Measurements from ENCODE around the gene CTIF.

Gene CTIF

DNA sequence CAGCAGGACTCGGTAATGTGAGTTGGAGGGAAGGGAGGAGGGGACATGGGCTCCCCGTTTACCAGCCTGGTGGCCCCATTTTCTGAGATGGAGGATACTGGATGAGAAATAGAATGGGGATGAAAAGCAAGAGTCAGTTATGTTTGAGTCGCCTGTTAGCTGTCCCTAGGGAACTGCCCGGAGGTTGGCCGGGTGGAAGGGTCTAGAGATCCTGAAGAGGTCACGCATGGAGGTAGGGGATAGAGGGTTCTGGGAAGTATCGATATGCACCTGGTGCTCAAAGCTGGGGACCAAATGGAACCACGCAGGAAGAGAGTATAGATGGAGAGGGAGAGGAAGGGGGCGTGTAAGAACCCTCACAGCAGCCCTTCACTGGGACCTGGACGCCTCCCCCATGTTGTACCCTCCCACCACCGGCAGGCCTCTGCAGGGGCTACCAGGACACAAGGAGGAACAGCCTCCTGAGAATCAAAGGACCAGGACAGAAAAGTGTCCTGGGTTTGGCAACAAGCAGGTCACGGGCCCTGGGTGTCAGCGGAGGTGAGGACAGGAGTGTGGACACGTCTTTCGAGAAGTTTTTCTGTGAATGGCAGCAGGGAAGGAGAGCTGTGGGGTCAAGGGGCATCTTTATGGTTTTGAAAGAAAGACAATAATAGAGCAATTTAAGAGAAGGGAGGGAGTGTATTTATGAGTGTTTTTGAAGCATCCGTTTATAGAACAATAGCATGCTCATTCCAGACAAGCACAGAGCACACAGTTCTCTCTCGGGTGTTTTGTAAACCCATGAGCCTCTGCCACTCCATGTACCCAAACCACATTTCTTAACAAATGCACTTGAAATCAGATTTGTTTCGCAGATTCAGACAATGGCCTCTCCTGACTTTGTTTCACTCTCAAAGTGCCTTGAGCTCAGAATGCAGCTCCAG, 279.8 kb downstream of the CTIF start:
- DNase-seq (ENCODE audit: low read depth, low spot score): no peak

DNA sequence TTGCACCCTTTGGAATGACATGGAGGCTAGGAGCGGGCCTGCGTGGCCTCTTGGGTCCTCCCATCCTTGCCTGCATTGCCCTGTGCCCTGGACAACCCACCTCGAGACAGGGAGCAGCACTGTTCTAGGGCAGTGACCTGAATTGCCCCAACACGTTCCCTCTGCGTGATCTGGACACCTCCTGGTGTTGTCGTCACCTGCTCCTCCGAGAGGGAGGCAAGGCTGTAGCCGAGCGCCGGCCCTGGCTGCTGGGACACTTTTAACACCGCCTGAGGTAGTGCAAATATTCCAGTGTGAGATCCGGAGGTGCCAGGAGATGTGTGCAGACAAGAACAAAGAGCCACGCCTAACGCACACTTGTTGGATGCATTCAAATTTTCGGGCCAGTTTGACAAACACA, 280.4 kb downstream of the CTIF start:
- DNase-seq (ENCODE audit: low read depth, low spot score): no peak

DNA sequence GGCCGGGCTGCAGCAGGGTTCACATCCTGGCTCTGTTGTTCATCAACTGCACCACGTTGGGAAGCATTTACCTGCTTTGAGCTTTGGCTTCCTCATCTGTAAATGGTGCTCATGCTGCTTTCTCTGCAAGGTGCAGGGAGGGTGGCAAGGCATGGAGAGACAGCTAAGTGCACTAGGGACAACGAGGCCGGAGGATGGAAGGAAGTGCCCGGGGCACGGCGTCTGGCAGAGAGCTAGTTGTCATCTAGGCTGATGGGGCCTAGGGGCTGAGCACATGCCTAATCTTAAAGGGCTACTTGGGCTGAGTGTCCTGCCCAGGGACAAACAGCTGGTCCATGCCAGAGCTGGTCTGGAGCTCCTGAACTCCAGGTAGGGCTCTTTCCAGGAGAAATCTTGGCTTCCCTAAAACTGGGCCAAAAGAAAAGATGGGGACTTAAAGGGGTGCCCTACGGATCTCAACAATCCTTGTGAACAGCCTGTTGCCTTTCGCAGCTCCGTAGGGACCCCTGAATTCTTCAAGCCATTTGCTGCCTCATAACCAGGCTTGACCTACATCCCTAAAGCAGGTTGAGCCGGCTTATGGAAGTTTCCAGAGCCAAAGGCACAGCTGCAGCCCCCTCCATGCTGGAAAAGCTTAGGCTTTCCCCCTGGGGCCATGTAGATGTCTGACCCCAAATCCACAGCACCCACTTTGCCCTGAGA, 281.1 kb downstream of the CTIF start:
- DNase-seq (ENCODE audit: low read depth, low spot score): no peak

DNA sequence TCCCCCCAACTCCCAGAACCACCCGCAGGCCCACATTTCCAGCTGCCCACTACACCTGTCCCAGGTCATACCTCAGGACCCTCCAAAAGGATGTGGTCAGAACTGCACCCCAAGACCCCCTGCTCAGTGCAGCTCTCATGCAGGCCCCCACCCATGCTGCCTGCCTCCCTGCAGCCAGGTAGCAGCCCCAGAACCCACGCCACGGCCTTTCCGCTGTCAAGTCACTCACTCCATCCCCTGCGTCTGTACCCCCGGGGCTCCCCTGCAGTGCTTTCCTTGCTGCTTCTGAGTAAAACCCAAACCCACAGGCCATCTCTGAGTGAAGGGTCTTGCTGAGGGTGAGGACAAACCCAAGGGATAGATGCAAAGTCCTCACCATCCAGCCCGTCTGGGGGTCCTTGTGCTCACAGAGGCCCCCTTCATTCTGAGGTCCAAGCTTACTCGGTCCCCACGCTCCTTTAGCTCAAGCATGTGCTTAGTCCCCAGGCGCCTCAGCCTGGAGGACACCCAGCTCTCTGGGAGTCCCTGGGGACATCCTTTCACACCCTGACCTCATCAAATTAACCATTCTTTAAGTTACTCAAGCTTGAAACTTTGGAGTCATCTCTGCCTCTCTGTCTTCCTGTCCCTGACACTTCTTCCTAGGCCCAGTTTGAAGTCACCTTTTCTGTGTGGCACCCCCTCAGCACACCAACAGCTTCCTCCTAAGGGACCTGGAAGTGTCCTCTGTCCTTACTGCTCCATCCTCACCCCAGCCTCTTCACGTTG, 281.8 kb downstream of the CTIF start:
- no peak for DNase-seq (ENCODE audit: low read depth, low spot score)

DNA sequence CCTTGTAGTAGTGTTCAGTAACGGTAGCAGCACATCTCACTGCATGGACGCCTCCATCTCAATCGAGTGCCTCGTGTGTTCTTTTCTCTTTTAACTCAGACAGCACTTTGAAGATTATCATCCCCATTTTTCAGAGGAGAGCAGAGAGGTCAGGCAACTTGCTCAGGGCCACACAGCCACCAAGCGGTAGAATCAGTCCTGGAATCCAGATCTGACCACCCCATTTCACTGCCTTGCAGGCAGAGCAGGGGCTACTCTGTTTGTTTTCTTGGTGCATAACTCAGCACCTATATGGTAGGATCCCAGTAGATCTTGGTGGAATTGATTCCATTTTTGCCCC, 282.4 kb downstream of the CTIF start:
- DNase-seq (ENCODE audit: low read depth, low spot score): no peak

DNA sequence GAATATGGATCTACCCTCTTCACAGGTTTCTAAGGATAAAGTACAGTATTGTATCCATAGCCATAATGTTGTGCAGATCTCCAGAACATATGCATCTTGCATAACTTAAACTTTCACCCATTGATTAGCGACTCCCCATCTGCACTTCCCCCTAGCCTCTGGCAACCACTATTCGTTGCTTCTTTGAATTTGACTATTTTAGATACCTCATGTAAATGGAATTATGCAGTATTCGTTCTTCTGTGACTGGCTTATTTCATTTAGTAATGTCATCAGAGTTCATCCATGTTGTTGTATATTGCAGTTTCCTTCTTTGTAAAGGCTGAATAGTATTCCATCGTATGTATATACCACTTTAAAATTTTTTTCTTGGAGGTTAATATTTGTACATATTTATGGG, 283.0 kb downstream of the CTIF start:
- DNase-seq (ENCODE audit: low read depth, low spot score): no peak

DNA sequence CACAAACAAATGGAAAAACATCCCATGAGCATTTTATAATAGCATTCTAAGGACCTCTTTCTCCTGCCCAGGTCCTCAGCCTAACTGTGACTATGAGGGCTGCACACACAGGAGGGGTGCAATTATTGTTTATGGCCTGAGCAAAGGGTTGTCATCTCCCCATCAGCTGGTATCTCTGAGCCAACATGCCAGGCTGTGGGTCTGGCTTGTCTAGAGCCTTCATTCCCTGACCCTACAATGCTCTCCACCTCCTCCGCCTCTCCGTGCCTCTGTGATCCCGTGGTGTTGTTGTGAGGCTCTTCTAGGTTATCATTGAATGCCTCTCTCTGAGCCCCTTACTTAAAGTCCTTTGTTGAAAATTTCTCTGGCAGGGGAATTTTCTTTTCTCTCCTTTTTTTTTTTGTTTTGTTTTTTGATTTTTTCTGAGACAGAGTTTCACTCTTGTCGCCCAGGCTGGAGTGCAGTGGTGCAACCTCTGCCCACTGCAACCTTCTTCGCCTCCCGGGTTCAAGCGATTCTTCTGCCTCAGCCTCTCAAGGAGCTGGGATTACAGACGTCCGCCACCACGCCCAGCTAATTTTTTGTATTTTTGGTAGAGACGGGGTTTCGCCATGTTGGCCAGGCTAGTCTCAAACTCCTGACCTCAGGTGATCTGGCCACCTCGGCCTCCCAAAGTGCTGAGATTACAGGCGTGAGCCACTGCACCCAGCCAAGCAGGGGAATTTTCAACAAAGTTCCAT, 285.6 kb downstream of the CTIF start:
- DNase-seq (ENCODE audit: low read depth, low spot score): no peak

DNA sequence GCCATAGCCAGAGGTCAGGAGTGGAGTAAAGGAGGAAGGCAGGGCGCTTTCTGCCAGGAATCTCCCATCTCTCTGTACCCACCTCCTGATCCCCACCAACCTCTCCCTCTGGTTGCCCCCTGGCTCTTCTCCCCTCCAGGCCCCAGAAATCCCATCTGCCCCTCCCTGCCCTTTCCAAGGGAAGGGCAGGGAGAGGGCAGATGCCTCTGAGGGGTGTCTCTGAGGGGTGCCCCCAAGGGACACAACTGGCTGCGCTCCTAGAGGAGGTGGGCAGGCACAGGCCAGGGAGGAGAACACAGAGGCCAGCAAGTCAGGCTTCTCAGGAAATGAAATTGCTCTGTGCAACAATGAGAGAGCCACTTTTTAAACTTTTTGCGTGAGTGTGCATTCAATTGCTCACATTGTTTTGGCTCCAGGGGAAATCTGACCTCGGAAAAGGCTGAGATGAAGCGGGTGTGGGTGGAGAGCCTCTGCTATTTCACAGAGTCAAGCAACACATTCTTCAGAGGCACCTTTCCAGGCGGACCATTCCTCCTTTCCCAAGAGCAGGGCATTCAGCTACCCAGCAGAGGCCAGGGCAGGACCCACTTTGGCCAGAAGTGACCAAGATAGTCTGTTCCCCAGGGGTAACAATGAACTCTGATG, 286.4 kb downstream of the CTIF start:
- DNase-seq (ENCODE audit: low read depth, low spot score): no peak

DNA sequence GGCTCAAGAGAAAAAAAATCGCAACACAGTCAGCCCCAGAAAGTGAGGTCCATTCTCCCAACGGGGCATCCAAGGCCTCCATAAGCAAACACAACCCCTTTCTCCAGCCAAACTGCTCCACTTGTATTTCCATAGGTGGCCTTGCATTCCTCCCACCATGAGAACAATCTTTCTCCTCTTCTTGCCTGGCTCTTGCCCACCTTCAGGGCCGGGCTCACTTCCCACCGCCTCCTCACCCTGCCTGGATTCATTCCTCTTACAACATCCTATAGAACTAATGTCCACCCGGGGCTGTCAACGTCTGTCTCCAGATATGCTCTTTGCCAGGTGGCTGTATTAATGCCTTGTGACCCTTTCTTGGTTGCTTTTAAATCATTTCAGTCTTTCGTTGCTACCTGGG, 287.4 kb downstream of the CTIF start:
- no peak for DNase-seq (ENCODE audit: low read depth, low spot score)

DNA sequence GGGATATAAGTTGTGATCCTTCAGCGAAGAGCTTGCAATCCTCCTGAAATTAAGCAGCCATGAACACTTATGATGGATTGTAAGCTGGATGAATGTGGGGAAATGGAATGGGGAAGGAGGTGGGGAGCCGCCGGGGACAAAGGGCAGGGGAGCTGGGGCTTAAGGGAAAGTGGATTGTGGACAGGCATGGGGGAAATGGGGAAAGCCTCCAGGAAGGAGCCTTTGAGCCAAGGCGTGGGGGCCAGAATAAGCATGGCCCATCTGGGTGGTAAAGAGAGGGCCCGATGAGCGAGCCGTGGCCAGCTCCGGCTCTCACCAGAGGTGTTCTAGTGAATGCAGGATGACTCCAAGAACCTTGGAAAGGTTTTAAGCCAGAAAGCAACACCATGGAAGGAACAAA, 288.0 kb downstream of the CTIF start:
- DNase-seq (ENCODE audit: low read depth, low spot score): no peak

DNA sequence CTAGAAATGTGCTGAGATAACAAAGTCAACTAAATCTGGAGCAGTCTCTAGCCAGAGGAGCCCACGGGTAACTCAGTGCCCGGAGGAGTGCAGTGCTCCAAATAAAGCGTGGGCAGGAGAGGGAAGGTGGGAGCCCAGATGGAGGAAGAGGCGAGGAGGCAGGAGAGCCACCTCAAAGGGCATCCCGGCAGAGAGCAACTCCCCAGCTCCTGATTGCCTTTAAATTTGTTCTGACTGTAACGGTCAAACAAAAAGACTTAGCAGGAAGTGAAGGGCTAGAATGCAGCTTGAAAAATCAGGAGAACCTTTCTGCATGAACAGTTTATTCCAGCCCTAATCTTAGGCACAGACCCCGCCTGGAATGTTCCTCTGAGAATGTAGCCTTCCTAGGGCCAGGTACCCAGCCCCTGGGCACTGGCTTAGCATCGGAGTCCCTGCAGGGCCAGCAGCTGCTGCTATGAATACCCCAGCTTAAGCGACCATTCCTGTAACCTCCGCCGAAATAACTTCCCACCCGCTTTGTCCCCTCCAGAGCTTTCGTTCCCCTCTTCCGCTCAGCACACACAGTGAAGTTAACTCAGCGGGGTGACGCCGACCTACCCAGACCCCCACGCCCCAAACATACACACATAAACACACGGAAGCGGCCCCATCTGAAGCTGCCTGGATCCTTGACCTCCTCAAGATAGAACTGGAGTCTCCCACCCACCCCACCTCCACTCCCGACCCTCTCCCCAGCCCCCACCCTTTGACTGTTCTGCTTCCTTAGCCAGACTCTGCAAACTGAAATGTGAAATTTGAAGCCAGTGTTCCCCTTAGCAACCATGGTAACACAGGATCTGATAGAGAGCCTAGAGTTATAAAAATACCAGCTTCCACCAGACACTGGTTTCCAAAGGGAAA, 288.7 kb downstream of the CTIF start:
- DNase-seq (ENCODE audit: low read depth, low spot score): no peak

DNA sequence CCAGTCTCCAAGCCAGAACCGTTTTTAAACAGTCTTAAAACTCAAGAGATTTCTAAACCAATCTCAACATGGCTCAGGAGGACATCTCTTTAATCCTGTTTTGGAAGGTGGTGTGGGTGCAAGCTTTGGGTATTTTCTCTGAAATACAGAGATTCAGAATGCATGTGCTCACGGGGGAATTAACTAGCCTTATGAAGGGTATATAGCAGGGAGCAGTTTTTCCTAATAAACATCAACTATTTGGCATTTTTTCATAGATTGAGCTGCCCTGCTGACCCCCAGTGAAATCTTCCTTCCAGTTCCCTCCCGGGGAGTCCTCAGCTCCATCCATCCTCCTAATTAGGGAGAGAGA, 289.3 kb downstream of the CTIF start:
- no peak for DNase-seq (ENCODE audit: low read depth, low spot score)

DNA sequence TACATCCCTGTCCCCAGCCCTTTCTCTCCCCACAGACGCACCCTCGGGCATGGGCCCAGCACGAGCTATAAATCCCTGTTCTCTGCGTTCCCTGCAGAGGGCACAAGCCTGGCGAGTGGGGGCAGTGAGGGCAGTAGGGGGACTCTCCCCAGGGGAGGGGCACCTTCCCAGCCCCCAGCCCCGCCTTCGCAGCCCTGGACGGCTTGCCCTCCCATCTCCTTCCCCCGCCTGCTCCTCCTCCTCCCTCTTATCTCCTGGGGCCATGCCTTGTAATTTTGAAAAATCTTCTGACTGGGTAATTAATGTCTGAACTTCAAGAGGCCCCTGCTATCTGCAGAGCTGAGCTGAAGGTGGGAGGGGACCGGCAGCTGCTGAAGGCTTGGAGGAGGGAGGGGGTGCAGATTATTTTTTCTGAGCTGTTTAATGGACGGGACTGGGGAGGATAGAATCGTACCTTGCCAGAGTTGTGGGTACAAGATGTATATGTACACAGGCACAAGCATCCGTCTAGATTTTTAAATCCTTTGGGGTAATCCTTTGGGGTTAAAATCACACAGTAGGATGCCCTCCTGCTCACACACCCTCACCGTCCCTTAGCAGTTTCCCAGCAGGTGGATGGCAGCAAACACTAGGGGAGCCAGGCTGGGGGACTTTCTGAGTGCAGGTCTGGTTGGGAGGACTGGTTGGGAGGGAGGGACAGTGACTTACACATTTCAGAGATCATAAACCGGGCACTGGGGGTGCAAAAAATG, 290.0 kb downstream of the CTIF start:
- DNase-seq (ENCODE audit: low read depth, low spot score): no peak

DNA sequence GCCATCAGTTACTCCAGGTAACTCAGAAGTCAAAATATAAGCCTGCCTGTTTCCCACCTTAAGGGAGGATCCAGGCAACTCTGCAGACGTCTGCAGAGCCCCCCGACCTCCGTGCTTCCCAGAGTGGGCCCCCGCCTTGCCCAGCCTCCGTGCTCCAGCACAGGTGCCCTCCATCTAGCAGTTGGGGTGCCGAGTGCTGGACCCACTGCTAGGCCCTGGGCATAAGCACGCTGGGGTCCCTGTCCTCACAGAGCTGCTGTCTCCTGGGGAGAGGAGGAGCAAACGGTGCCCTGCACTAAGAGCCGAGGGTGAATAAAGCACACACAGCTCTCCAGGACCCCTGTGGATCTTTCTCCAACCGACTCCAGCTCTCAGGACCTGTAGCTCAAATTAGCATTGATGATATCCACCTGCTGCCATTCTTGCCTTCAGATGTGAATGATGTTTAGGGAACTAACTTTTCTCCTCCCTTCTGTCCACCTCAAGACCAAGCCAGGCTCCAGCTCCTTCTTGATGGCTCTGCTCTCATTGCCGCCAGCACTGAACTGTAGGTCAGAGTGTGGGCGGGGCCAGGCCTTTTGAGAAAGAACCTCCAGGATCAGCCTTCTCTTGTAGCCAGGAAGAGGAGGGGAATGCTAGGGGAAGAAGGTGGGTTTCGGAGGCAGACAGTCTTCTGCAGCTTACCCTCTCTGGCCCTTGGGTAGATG, 290.8 kb downstream of the CTIF start:
- no peak for DNase-seq (ENCODE audit: low read depth, low spot score)

DNA sequence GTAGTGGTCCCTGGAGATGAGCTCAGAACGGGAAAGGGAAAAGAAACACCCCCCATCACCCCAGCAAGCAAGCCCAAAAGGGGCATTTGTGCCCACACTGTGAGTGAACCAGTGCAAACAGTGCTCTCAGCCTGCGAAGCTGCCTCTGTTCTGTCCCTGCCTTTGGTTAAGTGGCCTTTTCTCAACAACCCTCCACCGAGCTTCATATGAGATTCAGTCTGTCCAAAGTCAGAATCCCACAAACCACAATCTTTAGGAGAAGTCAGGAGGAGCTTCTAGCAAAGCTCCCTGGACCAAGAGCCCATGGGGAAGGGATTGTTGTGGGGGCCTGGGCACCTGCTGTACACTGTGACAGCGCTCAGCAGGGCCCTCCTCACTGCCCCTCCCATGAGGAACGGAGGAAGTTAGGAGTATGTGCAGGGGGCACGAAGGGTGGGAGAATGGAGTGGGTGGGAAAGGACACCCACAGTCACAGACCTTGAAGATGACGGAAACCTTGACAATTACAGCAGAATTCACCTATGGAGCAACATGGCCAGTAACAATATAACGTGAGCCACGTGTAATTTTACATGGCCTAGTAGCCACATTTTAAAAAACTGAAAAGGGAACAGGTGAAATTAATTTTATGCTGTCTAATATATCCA, 292.4 kb downstream of the CTIF start:
- no peak for DNase-seq (ENCODE audit: low read depth, low spot score)

DNA sequence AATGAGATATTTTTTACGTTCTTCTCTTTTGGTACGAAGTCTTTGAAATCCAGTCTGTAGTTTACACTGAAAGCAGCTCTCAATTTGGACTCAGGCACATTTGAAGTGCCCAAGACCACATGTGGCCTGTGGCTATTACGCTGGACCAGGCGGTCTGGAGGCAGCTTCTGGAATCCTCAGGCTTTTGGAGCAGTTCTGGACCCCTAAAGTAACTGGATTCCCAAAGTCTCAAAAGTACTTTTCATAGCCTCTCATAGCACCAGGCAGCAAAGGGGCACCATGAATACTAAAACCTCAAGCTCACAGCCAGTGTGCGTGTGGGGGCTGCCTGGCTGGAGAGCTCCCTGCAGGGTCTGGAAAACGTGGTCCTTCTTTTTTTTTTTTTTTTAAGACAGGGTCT, 293.0 kb downstream of the CTIF start:
- no peak for DNase-seq (ENCODE audit: low read depth, low spot score)

DNA sequence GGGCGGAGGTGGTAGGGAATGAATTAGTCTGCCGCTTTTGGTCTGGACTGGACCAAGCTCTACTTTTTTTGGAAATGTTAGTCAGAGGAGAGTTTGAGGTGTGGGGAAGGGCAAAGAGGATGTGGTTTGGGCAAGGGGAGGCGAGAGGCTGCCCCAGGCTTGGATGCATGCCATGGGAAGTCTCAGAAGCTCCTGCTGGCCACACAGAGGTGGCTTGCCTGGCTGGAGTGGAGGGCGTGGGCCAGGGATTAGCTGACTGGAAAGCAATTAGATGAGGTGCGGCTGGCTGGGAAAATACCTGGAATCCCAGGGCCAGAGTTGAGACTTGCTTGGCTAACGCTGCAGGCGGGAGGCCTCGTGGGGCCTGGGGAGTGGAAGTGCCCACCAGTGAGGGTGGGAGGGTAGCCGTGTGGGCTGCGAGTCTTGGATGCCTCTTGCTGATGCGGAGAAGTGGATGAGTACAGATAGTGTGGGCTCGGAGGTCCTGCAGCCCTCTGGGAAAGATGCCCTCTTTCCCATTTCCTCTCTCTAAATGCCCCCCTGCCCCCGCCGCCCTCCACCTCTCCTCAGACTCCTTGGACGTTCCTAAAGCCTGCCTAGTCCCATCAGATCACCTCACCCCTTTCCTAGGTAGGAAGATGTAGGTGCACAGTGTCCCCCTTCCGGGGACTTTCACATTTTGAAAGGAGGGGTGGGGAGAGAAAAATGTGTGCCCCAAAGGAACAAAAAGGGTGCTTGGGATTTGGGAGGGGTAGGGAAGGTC, 294.3 kb downstream of the CTIF start:
- DNase-seq (ENCODE audit: low read depth, low spot score): no peak

All from activated naive CD8-positive, alpha-beta T cell treated with anti-CD3 and anti-CD28 coated beads, Interleukin-2, amount 50 U/mL, for 16 hours (primary cell).